HCEC 1CT (cell line): Measurements from ENCODE around the gene CHST3.

Source experiments
- DNase-seq: peaks from one replicate; pipeline ENCODE4 v3.0.0-alpha.2; 2017

Gene CHST3

GRCh38 chr10:72034040-72034499, 69.9 kb downstream of the CHST3 start:
- DNase-seq = no peak

- DNase-seq = no peak
Measured at GRCh38 chr10:72034761-72035160, 70.6 kb downstream of the CHST3 start.

- no peak for DNase-seq
Measured at GRCh38 chr10:72035252-72035887, 71.2 kb downstream of the CHST3 start.

DNA sequence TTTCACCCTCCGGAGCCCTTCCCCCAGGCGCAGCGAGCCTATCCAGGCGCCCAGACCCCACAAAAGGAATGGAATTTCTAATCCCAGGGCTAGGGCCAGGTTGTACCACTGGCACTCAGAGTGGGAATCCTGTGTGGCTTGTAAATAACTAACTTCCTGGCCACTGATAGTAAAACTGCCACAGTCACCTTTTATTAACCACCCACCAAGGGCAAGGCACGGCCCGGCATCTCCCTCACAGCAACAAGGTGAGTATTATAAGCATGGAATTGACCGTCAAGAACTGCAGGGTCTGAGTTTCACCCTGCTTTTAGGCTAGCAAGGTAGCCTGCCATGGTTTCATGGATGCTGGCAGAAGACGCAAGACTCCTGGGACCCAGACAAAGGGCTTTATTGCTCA, 73.1 kb downstream of the CHST3 start:
- DNase-seq = no peak

- no peak for DNase-seq
Measured at GRCh38 chr10:72037811-72038210, 73.6 kb downstream of the CHST3 start.

- DNase-seq = no peak
Measured at GRCh38 chr10:72038458-72039001, 74.3 kb downstream of the CHST3 start.

DNA sequence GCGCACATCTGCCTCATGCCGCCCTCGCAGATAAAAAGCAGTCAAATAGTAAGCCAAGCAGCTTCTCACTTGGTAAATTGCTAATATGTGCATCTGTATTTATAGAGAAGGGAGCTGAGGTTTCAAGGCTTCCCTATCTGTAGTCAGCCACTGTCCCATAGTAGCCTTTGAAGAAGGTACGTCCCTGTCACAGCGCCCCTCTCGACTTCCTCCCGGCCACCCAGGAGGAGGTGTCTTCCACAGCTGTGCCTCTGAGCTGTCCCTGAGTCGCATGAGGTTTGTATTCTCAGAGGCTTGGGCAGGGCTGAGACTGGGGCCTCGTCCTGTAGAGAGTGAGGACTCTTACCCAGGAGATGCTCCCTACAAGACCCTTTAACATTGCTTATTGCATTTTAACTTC, 75.2 kb downstream of the CHST3 start:
- no peak for DNase-seq

DNA sequence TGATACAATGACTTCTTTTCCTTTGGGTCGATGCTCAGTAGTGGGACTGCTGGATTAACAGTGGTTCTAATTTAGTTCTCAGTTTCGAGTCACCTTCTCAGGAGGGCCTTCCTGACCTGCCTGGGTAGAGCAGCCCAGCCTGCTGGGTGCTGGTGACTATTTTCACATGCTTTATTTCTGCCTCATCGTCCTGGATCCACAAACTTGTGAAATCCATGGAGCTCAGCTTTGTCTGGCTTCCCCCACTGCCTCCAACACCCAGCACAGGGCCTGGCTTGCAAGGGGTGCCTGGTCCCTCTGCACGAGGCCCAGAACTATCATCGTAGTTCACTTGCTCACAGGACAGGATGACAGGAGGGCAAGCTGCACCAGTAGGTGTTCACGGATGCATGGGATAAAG, 77.3 kb downstream of the CHST3 start:
- no peak for DNase-seq

DNA sequence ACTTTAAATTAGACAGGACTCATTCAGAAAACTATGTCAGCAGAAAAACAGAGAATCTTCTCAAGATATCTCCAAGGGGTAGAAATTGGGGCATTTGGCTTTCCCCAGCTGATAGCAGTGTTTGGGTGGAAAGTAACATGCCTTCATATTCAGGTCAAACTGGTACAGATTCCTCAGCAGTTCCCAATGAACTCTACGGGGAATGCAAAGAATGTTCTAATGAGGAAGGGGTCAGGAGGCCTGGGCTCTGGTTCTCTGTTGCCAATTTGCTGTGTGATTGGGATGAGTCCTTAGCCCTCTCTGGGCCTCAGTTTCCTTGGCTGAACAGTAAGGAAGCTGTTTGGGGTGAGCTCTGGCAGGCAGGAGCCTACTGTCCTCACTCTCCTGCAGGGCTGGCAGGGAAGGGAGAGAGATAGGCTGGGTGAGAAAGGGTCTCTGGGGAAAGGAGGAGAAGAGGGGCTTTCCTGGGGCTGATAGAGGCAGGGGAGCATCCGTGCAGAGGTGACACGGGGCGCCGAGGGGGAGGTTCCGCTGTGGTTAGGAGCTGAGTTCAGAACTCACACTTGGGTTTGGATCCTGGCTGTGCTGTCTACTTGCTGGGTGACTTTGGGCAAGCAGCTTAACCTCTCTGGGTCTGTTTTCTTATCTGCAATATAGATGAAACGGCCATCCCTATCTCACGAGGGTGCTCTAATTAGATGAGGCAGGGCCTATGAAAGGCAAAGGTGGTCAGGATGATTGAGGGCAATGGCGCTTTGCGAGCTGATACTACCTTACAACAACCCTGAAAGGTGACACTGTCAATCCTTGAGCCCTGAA, 79.0 kb downstream of the CHST3 start:
- no peak for DNase-seq

- no peak for DNase-seq
Measured at GRCh38 chr10:72044417-72045041, 80.3 kb downstream of the CHST3 start.

DNA sequence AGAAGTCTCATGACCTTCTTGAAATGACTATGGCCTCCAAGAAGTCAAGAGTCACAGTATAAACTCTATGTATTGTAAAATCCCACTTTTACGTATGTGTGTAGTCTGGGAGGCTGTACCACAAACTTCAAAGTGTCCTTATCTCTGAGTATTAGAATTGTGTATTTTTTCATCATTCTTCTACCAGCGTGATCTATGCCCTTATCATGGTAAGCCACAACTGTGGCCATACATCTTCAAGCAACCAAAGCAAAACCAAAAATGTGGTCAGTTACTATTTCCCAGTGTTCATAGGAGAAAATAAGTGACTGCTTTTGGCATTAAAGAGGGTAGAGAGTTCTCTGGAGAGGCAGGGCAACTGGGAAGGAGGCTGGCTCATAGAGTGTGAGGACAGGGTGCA, 81.4 kb downstream of the CHST3 start:
- DNase-seq = no peak

GRCh38 chr10:72048450-72049124, 84.4 kb downstream of the CHST3 start:
- DNase-seq = peak; percentile 80

DNA sequence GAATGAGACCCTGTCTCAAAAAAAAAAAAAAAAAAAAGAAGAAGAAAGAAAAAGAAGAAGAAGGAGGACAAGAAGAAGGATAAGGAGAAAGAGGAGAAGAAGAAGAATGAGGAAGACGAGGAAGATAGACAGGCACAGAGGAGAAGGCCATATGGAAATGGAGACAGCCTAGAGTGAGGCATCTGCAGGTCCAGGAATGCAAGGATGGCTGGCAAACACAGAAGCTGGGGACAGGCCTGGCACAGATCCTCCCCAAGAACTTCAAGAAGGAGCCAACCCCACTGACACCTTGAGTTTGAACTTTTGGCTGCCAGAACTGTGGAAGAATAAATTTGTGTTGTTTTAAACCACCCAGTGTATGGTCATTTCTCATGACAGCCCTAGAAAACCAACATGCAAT, 85.3 kb downstream of the CHST3 start:
- DNase-seq = no peak

DNA sequence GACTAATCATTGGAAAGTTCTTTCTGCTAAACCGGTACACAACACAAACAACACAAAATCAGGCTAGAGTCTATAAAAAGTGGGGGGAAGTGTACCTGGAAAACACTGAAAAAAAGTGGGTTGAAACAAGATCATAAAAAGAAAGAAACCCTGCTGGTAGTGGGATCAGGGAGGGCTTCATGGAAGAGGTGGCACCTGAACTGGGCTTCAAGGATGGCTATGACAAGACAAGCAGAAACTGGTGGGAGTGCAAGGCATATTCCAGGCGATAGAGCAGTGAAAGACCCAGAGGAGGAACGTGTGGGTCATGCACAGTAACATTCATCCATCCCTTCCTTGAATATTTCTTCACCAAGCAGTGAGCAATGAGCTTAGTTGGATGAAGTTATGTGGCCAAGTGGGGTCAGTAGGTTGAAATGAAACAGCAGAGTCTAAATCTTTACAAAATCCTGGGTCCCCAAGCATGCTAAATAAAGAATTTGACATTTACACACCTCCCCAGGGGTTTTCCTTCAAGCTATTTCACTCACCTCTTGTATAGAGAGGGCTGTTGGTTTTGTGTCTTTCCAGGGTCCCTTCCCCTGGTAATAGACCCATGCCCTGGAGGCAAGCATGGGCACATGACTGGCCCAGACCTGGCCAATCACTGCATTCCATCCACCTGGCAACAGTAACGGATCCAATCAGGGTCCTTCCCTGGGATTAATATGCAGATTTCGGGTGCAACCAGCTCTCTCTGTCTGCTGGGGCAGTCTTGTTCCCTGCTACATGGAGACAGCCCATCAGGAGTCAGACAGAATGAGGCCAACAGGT, 86.0 kb downstream of the CHST3 start:
- no peak for DNase-seq

GRCh38 chr10:72050873-72051272, 86.7 kb downstream of the CHST3 start:
- DNase-seq = no peak

DNA sequence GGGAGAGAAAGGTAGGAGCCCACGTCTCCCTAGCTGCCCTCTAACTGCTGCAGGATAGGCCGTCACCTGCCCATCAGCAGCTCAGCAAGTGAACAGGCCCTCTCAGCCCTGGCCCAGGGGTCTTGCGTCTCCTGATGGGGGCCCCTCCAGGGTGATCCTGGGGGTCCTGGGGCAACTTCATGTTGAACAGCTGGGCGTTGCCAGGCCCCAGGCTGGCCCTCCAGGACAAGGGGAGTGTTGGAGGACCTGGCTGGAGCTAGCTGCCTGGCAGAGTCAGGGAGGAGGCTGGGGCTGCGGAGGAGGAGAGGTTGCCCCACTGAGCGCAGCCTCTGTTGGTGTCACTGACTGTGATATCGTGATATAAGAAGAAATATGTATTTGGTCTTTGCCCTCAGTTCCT, 89.5 kb downstream of the CHST3 start:
- DNase-seq = no peak

DNA sequence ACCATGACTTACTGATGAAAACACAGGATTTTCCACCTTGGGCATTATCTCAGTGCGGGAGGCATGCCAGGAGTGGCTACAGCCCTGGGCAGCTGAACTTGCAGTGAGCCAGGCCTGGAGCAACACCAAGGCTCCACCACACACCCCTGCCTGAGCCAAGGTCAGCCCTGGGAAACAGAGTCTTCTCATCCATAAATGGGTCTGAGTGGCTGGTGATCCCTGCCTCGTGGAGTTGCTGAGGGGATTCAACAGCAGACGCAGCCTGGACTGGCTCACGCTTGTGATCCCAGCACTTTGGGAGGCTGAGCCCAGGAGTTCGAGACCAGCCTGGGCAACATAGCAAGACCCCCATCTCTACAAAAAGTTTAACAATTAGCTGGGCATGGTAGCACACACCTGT, 91.9 kb downstream of the CHST3 start:
- DNase-seq = no peak

- no peak for DNase-seq
Measured at GRCh38 chr10:72056932-72057751, 92.9 kb downstream of the CHST3 start.

- no peak for DNase-seq
Measured at GRCh38 chr10:72058347-72058898, 94.2 kb downstream of the CHST3 start.

- DNase-seq = no peak
Measured at GRCh38 chr10:72058989-72059842, 95.0 kb downstream of the CHST3 start.
